ENCODE measurements around the gene DCAKD.

DCAKD gene

GRCh38 chr17:45006927-45007461 is 44.4 kb downstream of the DCAKD start:
- no peak for DNase-seq (ENCODE audit: low spot score)
- TF ChIP-seq, protein P1, sequence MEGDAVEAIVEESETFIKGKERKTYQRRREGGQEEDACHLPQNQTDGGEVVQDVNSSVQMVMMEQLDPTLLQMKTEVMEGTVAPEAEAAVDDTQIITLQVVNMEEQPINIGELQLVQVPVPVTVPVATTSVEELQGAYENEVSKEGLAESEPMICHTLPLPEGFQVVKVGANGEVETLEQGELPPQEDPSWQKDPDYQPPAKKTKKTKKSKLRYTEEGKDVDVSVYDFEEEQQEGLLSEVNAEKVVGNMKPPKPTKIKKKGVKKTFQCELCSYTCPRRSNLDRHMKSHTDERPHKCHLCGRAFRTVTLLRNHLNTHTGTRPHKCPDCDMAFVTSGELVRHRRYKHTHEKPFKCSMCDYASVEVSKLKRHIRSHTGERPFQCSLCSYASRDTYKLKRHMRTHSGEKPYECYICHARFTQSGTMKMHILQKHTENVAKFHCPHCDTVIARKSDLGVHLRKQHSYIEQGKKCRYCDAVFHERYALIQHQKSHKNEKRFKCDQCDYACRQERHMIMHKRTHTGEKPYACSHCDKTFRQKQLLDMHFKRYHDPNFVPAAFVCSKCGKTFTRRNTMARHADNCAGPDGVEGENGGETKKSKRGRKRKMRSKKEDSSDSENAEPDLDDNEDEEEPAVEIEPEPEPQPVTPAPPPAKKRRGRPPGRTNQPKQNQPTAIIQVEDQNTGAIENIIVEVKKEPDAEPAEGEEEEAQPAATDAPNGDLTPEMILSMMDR (IDR thresholded peaks at IDR 0.05; ENCODE audit: poor library complexity, severe bottlenecking): no peak
- H3K27ac ChIP-seq (ENCODE audit: poor library complexity, severe bottlenecking): no peak overlapping the region
- H3K36me3 ChIP-seq (ENCODE audit: low read depth): no peaks in the 10 kb centered on the region
- no peak overlapping the region for H3K4me3 ChIP-seq (ENCODE audit: severe bottlenecking)
- ATAC-seq (ENCODE audit: low read depth): no peak
- no peaks in the 10 kb centered on the region for H3K4me1 ChIP-seq (ENCODE audit: insufficient read depth, poor library complexity, severe bottlenecking)
- no peaks in the 10 kb centered on the region for H3K9me3 ChIP-seq (ENCODE audit: severe bottlenecking)
- H3K27me3 ChIP-seq (ENCODE audit: insufficient read depth, poor library complexity, severe bottlenecking): no peaks in the 10 kb centered on the region

DNA sequence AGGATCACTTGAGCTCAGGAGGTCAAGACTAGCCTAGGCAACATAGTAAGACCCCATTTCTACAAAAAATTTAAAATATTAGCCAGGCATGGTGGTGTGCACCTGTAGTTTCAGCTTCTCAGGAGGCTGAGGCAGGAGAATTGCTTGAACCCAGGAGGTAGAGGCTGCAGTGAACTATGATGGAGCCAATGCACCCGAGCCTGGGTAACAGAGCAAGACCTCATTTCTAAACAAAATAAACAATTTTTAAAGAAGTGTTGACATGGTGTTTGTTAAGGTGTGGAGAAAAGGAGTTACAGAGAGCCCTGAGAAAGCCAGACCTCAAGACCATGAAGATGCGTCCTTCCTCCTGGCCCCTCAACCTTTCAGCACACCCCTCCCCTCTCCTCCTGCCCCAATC is 45.7 kb downstream of the DCAKD start:
- DNase-seq (ENCODE audit: low spot score): no peak
- H3K27ac ChIP-seq (ENCODE audit: poor library complexity, severe bottlenecking): no peak overlapping the region
- TF ChIP-seq, protein P1 (IDR thresholded peaks at IDR 0.05; ENCODE audit: poor library complexity, severe bottlenecking): no peak
- H3K4me1 ChIP-seq (ENCODE audit: insufficient read depth, poor library complexity, severe bottlenecking): no peaks in the 10 kb centered on the region
- no peak for ATAC-seq (ENCODE audit: low read depth)
- H3K4me3 ChIP-seq (ENCODE audit: severe bottlenecking): no peak overlapping the region
- H3K36me3 ChIP-seq (ENCODE audit: low read depth): no peaks in the 10 kb centered on the region
- H3K9me3 ChIP-seq (ENCODE audit: severe bottlenecking): no peaks in the 10 kb centered on the region
- no peaks in the 10 kb centered on the region for H3K27me3 ChIP-seq (ENCODE audit: insufficient read depth, poor library complexity, severe bottlenecking)

DNA sequence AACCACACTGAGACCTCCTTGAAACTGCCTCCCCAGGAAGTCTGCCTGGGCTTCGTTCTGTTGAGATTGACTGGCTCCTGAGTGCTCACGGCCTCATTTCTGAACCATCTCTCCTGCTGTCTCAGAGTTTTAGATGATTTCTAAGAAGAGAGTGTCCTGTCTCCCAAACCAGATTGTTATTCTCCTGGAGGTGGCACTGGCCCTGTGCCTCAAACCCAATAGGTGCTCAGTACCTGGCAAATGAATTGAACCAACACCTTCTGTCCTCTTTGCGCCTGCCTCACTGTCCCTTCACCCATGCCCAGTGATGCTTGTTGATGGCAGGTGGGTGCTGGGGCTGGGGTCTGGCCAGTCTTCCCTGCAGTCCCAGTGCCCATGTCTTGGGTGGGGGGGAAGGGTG is 47.0 kb downstream of the DCAKD start:
- DNase-seq (ENCODE audit: low spot score): no peak
- H3K27ac ChIP-seq (ENCODE audit: poor library complexity, severe bottlenecking): no peak overlapping the region
- ATAC-seq (ENCODE audit: low read depth): no peak
- H3K36me3 ChIP-seq (ENCODE audit: low read depth): no peaks in the 10 kb centered on the region
- no peaks in the 10 kb centered on the region for H3K9me3 ChIP-seq (ENCODE audit: severe bottlenecking)
- no peaks in the 10 kb centered on the region for H3K4me1 ChIP-seq (ENCODE audit: insufficient read depth, poor library complexity, severe bottlenecking)
- no peak overlapping the region for H3K4me3 ChIP-seq (ENCODE audit: severe bottlenecking)
- TF ChIP-seq, protein P1 (IDR thresholded peaks at IDR 0.05; ENCODE audit: poor library complexity, severe bottlenecking): no peak
- H3K27me3 ChIP-seq (ENCODE audit: insufficient read depth, poor library complexity, severe bottlenecking): no peaks in the 10 kb centered on the region

GRCh38 chr17:45003877-45004276 is 47.6 kb downstream of the DCAKD start:
- DNase-seq (ENCODE audit: low spot score) (no peak), ATAC-seq (ENCODE audit: low read depth) (no peak)
- Histone ChIP-seq H3K27me3 (ENCODE audit: insufficient read depth, poor library complexity, severe bottlenecking) (no peaks in the 10 kb centered on the region), H3K9me3 (ENCODE audit: severe bottlenecking) (no peaks in the 10 kb centered on the region), H3K4me3 (ENCODE audit: severe bottlenecking) (no peak overlapping the region), H3K4me1 (ENCODE audit: insufficient read depth, poor library complexity, severe bottlenecking) (no peaks in the 10 kb centered on the region), H3K27ac (ENCODE audit: poor library complexity, severe bottlenecking) (no peak overlapping the region), H3K36me3 (ENCODE audit: low read depth) (no peaks in the 10 kb centered on the region)
- TF ChIP-seq, protein P1 (IDR thresholded peaks at IDR 0.05; ENCODE audit: poor library complexity, severe bottlenecking): no peak

GRCh38 chr17:45001310-45001709 is 50.1 kb downstream of the DCAKD start:
- Histone ChIP-seq H3K27me3 (ENCODE audit: insufficient read depth, poor library complexity, severe bottlenecking) (no peaks in the 10 kb centered on the region), H3K9me3 (ENCODE audit: severe bottlenecking) (no peaks in the 10 kb centered on the region), H3K36me3 (ENCODE audit: low read depth) (no peaks in the 10 kb centered on the region), H3K4me1 (ENCODE audit: insufficient read depth, poor library complexity, severe bottlenecking) (no peaks in the 10 kb centered on the region), H3K4me3 (ENCODE audit: severe bottlenecking) (no peak overlapping the region), H3K27ac (ENCODE audit: poor library complexity, severe bottlenecking) (no peak overlapping the region)
- ATAC-seq (ENCODE audit: low read depth) (no peak), DNase-seq (ENCODE audit: low spot score) (no peak)
- TF ChIP-seq, protein P1 (IDR thresholded peaks at IDR 0.05; ENCODE audit: poor library complexity, severe bottlenecking): no peak

All from RWPE2 (cell line).